ENCODE data around the gene SSC5D. TPM values are rescaled to one million over a fixed set of nuclear protein-coding genes. Genes with fewer than 3 reads are reported as not detected.
A peak's percentile ranks its signal among the peaks of the same experiment; 100 is the strongest.

The SSC5D gene
- total RNA-seq, 4 donors from 2014 or later = 1.7 to 2.9 (median 2.2) TPM

- no peaks in the 10 kb centered on the region for H3K27me3 ChIP-seq
- TF ChIP-seq CTCF (IDR thresholded peaks at IDR 0.05) = no peak
- no peak for TF ChIP-seq POLR2A (IDR thresholded peaks at IDR 0.05)
- DNase-seq = no peak
- peaks cover 40 to 60% of the 10 kb centered on the region in 2 donors for H3K4me1 ChIP-seq
- no peaks in the 10 kb centered on the region for H3K9me3 ChIP-seq
- intact Hi-C loops (cut with DNase I) = no loop called here
- H3K27ac ChIP-seq = peak overlapping the region in 1 of 3 donors; percentile 78
- WGBS, 2 donors = 90 to 93% methylated on average over 12 of the region's 12 CpGs
- no peak overlapping the region for H3K4me3 ChIP-seq (replicated peaks in 1 of 3)
- peaks cover 0 to 18% of the 10 kb centered on the region in 2 donors for H3K36me3 ChIP-seq
Measured at GRCh38 chr19:55478364-55478763, 9.9 kb upstream of the SSC5D start.

GRCh38 chr19:55479045-55479444 lies 9.2 kb upstream of the SSC5D start:
- WGBS, 2 donors = 51 to 67% methylated on average over 17 of the region's 17 CpGs
- intact Hi-C loops (cut with DNase I) = no loop called here
- H3K27ac ChIP-seq = peak overlapping the region; percentile 74 to 82 (median 78)
- H3K36me3 ChIP-seq = peaks cover 0 to 18% of the 10 kb centered on the region in 2 donors
- TF ChIP-seq POLR2A (IDR thresholded peaks at IDR 0.05) (no peak), CTCF (IDR thresholded peaks at IDR 0.05) (no peak)
- peaks cover 40 to 55% of the 10 kb centered on the region in 2 donors for H3K4me1 ChIP-seq
- H3K9me3 ChIP-seq = no peaks in the 10 kb centered on the region
- H3K4me3 ChIP-seq (replicated peaks in 1 of 3) = no peak overlapping the region
- H3K27me3 ChIP-seq = no peaks in the 10 kb centered on the region
- DNase-seq = no peak

- peak; percentile 91 for DNase-seq
- H3K27me3 ChIP-seq = no peaks in the 10 kb centered on the region
- H3K4me3 ChIP-seq (replicated peaks in 1 of 3) = no peak overlapping the region
- no peaks in the 10 kb centered on the region for H3K9me3 ChIP-seq
- TF ChIP-seq CTCF (IDR thresholded peaks at IDR 0.05) = peak in 1 of 6 experiments; percentile 26
- TF ChIP-seq POLR2A (IDR thresholded peaks at IDR 0.05) = peak in 1 of 2 donors; percentile 29
- WGBS, 2 donors = 37 to 55% methylated on average over 13 to 14 of the region's 15 CpGs
- peaks cover 40 to 55% of the 10 kb centered on the region in 2 donors for H3K4me1 ChIP-seq
- H3K36me3 ChIP-seq = peaks cover 0 to 18% of the 10 kb centered on the region in 2 donors
- intact Hi-C loops (cut with DNase I) = no loop called here
- H3K27ac ChIP-seq = peak overlapping the region; percentile 74 to 82 (median 78)
Measured at GRCh38 chr19:55479451-55480230, 8.6 kb upstream of the SSC5D start.

- no peak for DNase-seq
- peaks cover 0 to 18% of the 10 kb centered on the region in 2 donors for H3K36me3 ChIP-seq
- peaks cover 38 to 56% of the 10 kb centered on the region in 2 donors for H3K4me1 ChIP-seq
- H3K9me3 ChIP-seq = no peaks in the 10 kb centered on the region
- peak overlapping the region in 1 of 3 donors; percentile 2 for H3K27ac ChIP-seq
- 93 to 95% methylated on average over 38 to 39 of the region's 52 CpGs for WGBS, 2 donors
- no peaks in the 10 kb centered on the region for H3K27me3 ChIP-seq
- TF ChIP-seq CTCF (IDR thresholded peaks at IDR 0.05) (no peak), POLR2A (IDR thresholded peaks at IDR 0.05) (no peak)
- intact Hi-C loops (cut with DNase I) = no loop called here
- H3K4me3 ChIP-seq (replicated peaks in 1 of 3) = no peak overlapping the region
Measured at GRCh38 chr19:55481148-55481793, 7.0 kb upstream of the SSC5D start.

GRCh38 chr19:55481794-55482155 lies 6.5 kb upstream of the SSC5D start:
- no peaks in the 10 kb centered on the region for H3K27me3 ChIP-seq
- WGBS, 2 donors = 79 to 81% methylated on average over 16 to 22 of the region's 40 CpGs
- intact Hi-C loops (cut with DNase I) = no loop called here
- no peak for DNase-seq
- no peak overlapping the region for H3K4me3 ChIP-seq (replicated peaks in 1 of 3)
- peaks cover 42 to 61% of the 10 kb centered on the region in 2 donors for H3K4me1 ChIP-seq
- H3K9me3 ChIP-seq = no peaks in the 10 kb centered on the region
- H3K27ac ChIP-seq = no peak overlapping the region
- TF ChIP-seq CTCF (IDR thresholded peaks at IDR 0.05) (no peak), POLR2A (IDR thresholded peaks at IDR 0.05) (no peak)
- peaks cover 0 to 18% of the 10 kb centered on the region in 2 donors for H3K36me3 ChIP-seq

All from thyroid gland (tissue), 4 donors.